Measurements from ENCODE around the gene MMP24OS. TPM values are rescaled to one million over a fixed set of nuclear protein-coding genes. Genes with fewer than 3 reads are reported as not detected.
"Not testable (repeated sequence)": the region's sequence is repeated elsewhere in the genome, so short reads cannot be mapped to it uniquely, and the experiment has no call there.

The MMP24OS gene
- total RNA-seq, 1 donor from 2014 or later = 59.1 TPM

DNA sequence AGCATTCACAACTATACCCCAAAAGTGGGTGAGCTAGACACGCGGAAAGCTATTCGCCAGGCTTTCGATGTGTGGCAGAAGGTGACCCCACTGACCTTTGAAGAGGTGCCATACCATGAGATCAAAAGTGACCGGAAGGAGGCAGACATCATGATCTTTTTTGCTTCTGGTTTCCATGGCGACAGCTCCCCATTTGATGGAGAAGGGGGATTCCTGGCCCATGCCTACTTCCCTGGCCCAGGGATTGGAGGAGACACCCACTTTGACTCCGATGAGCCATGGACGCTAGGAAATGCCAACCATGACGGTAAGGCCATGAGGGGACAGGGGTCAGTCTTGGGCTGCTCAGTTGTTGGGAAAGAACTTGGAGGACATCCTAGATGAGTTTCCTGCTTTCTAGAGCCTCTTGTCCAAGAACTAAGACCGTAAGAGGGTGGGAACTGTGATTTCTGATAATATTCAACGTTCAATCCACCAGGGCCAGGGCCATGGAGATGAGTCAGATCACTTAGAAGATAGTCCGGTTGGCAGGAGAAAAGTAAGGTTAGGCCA, 23.4 kb downstream of the MMP24OS start:
- H3K27me3 Mint-ChIP-seq = no peaks in the 10 kb centered on the region
- no peak for DNase-seq (ENCODE audit: low spot score, unreplicated experiment)
- TF ChIP-seq, protein P1, sequence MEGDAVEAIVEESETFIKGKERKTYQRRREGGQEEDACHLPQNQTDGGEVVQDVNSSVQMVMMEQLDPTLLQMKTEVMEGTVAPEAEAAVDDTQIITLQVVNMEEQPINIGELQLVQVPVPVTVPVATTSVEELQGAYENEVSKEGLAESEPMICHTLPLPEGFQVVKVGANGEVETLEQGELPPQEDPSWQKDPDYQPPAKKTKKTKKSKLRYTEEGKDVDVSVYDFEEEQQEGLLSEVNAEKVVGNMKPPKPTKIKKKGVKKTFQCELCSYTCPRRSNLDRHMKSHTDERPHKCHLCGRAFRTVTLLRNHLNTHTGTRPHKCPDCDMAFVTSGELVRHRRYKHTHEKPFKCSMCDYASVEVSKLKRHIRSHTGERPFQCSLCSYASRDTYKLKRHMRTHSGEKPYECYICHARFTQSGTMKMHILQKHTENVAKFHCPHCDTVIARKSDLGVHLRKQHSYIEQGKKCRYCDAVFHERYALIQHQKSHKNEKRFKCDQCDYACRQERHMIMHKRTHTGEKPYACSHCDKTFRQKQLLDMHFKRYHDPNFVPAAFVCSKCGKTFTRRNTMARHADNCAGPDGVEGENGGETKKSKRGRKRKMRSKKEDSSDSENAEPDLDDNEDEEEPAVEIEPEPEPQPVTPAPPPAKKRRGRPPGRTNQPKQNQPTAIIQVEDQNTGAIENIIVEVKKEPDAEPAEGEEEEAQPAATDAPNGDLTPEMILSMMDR (IDR thresholded peaks at IDR 0.05; ENCODE audit: unreplicated experiment) = no peak
- H3K27ac Mint-ChIP-seq = no peak overlapping the region
- peaks cover 3% of the 10 kb centered on the region for H3K36me3 Mint-ChIP-seq (ENCODE audit: insufficient read depth)
- H3K9me3 Mint-ChIP-seq (ENCODE audit: low read depth) = peaks cover 4% of the 10 kb centered on the region
- H3K4me3 Mint-ChIP-seq (ENCODE audit: low read depth) = no peak overlapping the region
- peaks cover 4% of the 10 kb centered on the region for H3K4me1 Mint-ChIP-seq (ENCODE audit: low read depth)

DNA sequence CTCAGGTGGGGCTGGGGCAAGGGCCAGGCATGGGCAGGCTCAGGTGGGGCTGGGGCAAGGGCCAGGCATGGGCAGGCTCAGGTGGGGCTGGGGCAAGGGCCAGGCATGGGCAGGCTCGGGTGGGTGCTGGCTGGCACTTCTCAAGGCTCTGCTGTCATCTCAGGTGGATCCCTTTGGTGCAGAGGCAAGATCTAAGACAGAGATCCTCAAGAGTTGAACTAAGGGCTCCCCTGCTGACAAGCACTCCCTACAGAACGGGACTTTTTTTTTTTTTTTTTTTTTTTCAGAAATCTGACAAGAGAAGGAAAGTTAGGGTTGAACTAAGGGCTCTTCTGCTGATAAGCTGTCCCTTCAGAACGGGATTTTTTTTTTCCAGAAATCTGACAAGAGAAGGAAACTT, 24.9 kb downstream of the MMP24OS start:
- DNase-seq (ENCODE audit: low spot score, unreplicated experiment) = no peak
- Mint-ChIP-seq H3K36me3 (ENCODE audit: insufficient read depth) (peaks cover 2% of the 10 kb centered on the region), H3K27me3 (no peaks in the 10 kb centered on the region), H3K27ac (no peak overlapping the region), H3K4me1 (ENCODE audit: low read depth) (peaks cover 4% of the 10 kb centered on the region), H3K4me3 (ENCODE audit: low read depth) (no peak overlapping the region), H3K9me3 (ENCODE audit: low read depth) (peaks cover 4% of the 10 kb centered on the region)
- TF ChIP-seq, protein P1 (IDR thresholded peaks at IDR 0.05; ENCODE audit: unreplicated experiment) = no peak

DNA sequence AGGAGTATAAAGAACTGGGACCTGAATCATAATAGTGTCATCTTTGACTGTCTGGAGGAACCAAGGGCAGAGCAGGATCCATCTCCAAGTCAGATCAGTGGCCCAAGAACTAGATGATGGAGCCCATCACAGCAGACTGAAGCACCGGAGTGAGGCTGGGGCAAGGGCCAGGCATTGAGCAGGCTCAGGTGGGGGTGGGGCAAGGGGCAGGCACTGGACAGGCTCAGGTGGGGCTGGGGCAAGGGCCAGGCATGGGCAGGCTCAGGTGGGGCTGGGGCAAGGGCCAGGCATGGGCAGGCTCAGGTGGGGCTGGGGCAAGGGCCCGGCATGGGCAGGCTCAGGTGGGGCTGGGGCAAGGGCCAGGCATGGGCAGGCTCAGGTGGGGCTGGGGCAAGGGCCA, 25.3 kb downstream of the MMP24OS start:
- not testable (repeated sequence) for H3K27me3 Mint-ChIP-seq; H3K27ac Mint-ChIP-seq; DNase-seq (ENCODE audit: low spot score, unreplicated experiment); H3K9me3 Mint-ChIP-seq (ENCODE audit: low read depth); H3K4me3 Mint-ChIP-seq (ENCODE audit: low read depth); H3K4me1 Mint-ChIP-seq (ENCODE audit: low read depth); H3K36me3 Mint-ChIP-seq (ENCODE audit: insufficient read depth)

DNA sequence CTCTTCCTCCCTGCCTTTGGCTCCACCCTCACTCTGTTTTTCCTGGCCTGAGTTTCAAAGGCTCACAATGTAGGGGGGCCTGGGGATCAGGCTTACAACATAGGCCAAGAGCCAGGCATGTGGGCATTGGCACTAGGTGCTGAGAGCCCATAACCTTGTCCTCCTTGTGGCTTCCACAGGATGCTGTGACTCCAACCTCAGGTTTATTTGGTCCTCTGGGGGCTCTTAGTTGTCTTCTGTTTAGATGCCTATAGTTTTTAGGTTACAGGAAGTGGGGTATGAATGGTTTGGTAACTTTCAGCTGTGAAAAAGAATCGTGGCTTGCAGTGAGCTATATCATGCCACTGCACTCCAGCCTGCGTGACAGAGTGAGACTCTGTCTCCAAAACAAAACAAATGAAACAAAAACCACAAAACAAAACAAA, 25.9 kb downstream of the MMP24OS start:
- H3K27ac Mint-ChIP-seq = no peak overlapping the region

DNA sequence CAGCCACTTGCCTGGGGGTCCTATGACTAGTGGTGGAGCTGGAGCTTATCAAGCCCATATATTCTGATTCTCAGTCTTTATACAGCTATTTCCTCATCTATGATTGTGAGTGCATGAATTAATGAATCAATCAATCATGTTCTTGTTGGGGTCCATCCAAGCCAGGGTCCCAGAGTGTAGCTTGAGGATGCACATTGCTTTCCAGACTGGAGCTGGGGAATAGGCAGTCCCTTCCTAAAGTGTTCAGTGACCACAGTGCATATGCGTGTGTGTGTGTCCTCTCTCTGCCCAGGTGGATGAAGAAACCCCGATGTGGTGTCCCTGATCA, 26.3 kb downstream of the MMP24OS start:
- no peaks in the 10 kb centered on the region for H3K9me3 Mint-ChIP-seq (ENCODE audit: low read depth)
- no peak overlapping the region for H3K27ac Mint-ChIP-seq
- no peak overlapping the region for H3K4me3 Mint-ChIP-seq (ENCODE audit: low read depth)
- TF ChIP-seq, protein P1 (IDR thresholded peaks at IDR 0.05; ENCODE audit: unreplicated experiment) = no peak
- peaks cover 4% of the 10 kb centered on the region for H3K4me1 Mint-ChIP-seq (ENCODE audit: low read depth)
- no peak for DNase-seq (ENCODE audit: low spot score, unreplicated experiment)
- H3K27me3 Mint-ChIP-seq = no peaks in the 10 kb centered on the region
- H3K36me3 Mint-ChIP-seq (ENCODE audit: insufficient read depth) = peaks cover 2% of the 10 kb centered on the region

More for the DNA sequence above, 25.9 kb downstream of the MMP24OS start:
- DNase-seq (ENCODE audit: low spot score, unreplicated experiment) = no peak
- Mint-ChIP-seq H3K27me3 (no peaks in the 10 kb centered on the region), H3K4me1 (ENCODE audit: low read depth) (peaks cover 4% of the 10 kb centered on the region), H3K9me3 (ENCODE audit: low read depth) (peaks cover under 1% of the 10 kb centered on the region), H3K4me3 (ENCODE audit: low read depth) (no peak overlapping the region), H3K36me3 (ENCODE audit: insufficient read depth) (peaks cover 2% of the 10 kb centered on the region)
- TF ChIP-seq, protein P1 (IDR thresholded peaks at IDR 0.05; ENCODE audit: unreplicated experiment) = no peak

DNA sequence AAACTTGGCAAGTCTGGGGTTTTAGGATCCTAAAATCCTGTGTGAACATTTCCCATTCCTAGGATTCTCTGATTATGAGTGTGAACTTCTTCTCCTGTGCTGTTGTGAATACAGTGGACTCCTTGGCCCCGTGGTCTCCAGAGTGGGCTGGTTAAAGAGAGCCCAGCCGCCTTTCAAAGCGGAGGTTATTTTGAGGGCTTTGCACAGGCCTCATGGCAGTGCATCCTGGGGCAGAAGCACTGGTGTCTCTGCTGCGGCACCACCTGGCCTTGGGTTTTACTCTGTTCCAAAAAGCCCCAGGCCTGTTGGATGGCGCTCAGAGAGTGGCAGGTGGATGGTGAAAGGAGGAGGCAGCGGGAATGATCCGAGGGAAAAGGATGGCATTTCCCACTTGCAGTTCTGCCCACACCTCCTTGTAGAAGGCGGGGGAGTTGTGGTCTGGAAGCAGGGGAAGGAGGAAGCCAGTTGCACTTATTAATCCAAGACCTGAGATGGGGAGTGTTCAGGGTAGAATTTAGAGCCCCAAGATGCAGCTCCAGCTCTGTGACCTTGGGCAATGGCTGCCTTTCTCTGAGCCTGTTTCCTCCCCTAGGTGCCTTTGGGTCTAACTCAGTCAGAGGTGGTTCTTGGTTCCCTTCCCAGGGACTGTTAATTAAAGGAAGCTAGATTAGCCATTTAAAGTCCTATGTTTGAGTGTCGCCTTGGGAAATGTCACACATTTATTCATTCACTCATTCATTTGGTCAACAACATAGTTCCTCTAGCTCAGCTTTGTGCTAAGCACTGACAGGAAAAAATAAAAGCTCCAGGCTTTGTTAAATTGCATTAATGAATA, 29.1 kb downstream of the MMP24OS start:
- Mint-ChIP-seq H3K9me3 (ENCODE audit: low read depth) (no peaks in the 10 kb centered on the region), H3K27me3 (no peaks in the 10 kb centered on the region), H3K27ac (no peak overlapping the region), H3K36me3 (ENCODE audit: insufficient read depth) (no peaks in the 10 kb centered on the region), H3K4me1 (ENCODE audit: low read depth) (peaks cover 4% of the 10 kb centered on the region), H3K4me3 (ENCODE audit: low read depth) (no peak overlapping the region)
- TF ChIP-seq, protein P1 (IDR thresholded peaks at IDR 0.05; ENCODE audit: unreplicated experiment) = no peak
- no peak for DNase-seq (ENCODE audit: low spot score, unreplicated experiment)
